ENCODE data around the gene OTULIN. TPM values are rescaled to one million over a fixed set of nuclear protein-coding genes. Genes with fewer than 3 reads are reported as not detected.

OTULIN gene
- total and polyA plus RNA-seq, 2 of the 8 experiments (the other 6 are each of a cell fraction or from before 2014, with no cell fraction given), result 5.2 to 34.8 TPM

GRCh38 chr5:14718778-14719177 is 54.3 kb downstream of the OTULIN start:
- Histone ChIP-seq H3K79me2 (ENCODE audit: control insufficient read depth in 1 of 2, insufficient read depth in 2 of 2, low read length in 2 of 2) (no peaks in the 10 kb centered on the region), H3K4ac (replicated peaks; ENCODE audit: insufficient read length, low read depth, low read length) (no peak overlapping the region), H3K9me3 (ENCODE audit: insufficient read depth in 2 of 2, low read depth in 1 of 2, low read length in 1 of 2) (peaks cover 0 to 3% of the 10 kb centered on the region in 2 experiments; a peak in 1 of 4 replicates), H3K4me2 (ENCODE audit: insufficient read depth in 1 of 2, low read depth in 2 of 2, low read length in 2 of 2) (no peak overlapping the region), H3K27me3 (replicated peaks in 1 of 4; ENCODE audit: control insufficient read depth in 3 of 4, extremely low read depth in 1 of 4, insufficient read depth in 3 of 4, low read length in 3 of 4) (no peaks in the 10 kb centered on the region; a peak in 2 of 7 replicates), H3K4me3 (ENCODE audit: extremely low read depth in 1 of 4, insufficient read depth in 2 of 4, low read depth in 3 of 4, low read length in 4 of 4) (no peak overlapping the region), H3K14ac (ENCODE audit: insufficient read length) (no peak overlapping the region), H2BK12ac (ENCODE audit: low read depth, low read length) (no peak overlapping the region), H4K20me1 (replicated peaks in 1 of 2; ENCODE audit: control insufficient read depth in 1 of 2, insufficient read depth in 2 of 2, low read length in 2 of 2) (no peaks in the 10 kb centered on the region), H2BK5ac (ENCODE audit: low read depth, low read length) (no peak overlapping the region), H3K27ac (ENCODE audit: low read depth, low read length) (no peak overlapping the region), H3K18ac (ENCODE audit: extremely low read depth, low read length) (no peak overlapping the region), H2AFZ (ENCODE audit: low read length) (no peak overlapping the region), H2AK5ac (ENCODE audit: low read depth, low read length) (no peak overlapping the region), H4K5ac (ENCODE audit: insufficient read length, low read depth, low read length) (no peak overlapping the region), H4K91ac (replicated peaks; ENCODE audit: insufficient read length, low read length) (no peak overlapping the region), H3K23ac (ENCODE audit: insufficient read length) (no peak overlapping the region), H3K79me1 (ENCODE audit: low read depth, low read length) (no peaks in the 10 kb centered on the region; the same call in 1 of the 2 replicates), H2BK15ac (ENCODE audit: low read length) (no peak overlapping the region), H3K56ac (replicated peaks; ENCODE audit: insufficient read length, low read depth, low read length) (no peak overlapping the region), H3K36me3 (ENCODE audit: control insufficient read depth in 2 of 4, insufficient read depth in 4 of 4, low read length in 3 of 4) (no peaks in the 10 kb centered on the region), H3K4me1 (replicated peaks in 1 of 4; ENCODE audit: control insufficient read depth in 3 of 4, insufficient read depth in 4 of 4, low read length in 3 of 4) (no peaks in the 10 kb centered on the region), H3K9ac (replicated peaks in 1 of 4; ENCODE audit: extremely low read depth in 1 of 4, low read depth in 3 of 4, low read length in 3 of 4) (no peak overlapping the region), H4K8ac (ENCODE audit: extremely low read depth, insufficient read depth, low read length) (no peak overlapping the region), H2BK20ac (ENCODE audit: low read length) (no peak overlapping the region), H2BK120ac (replicated peaks; ENCODE audit: low read depth, low read length) (no peak overlapping the region), H3K23me2 (ENCODE audit: low read depth, low read length) (no peaks in the 10 kb centered on the region)
- CTCF ChIA-PET (ENCODE audit: partially characterized antibody), result interaction anchor here (1.0 to 2.4 kb wide), 4 partner anchors 8 to 158 kb away, joined by 3 to 12 read pairs (median 4); no protein-coding TSS in a partner anchor
- 92% methylated on average over 5 of the region's 5 CpGs; no CpG with 5 or more reads in 1 of the 2 experiments for WGBS, 2 experiments (ENCODE audit: extremely low coverage in 1 of 2, insufficient coverage in 1 of 2, insufficient read length in 1 of 2, insufficient replicate concordance in 2 of 2, low coverage in 1 of 2, low lambda C conversion rate in 2 of 2, missing lambda C conversion rate in 1 of 2)
- POLR2A ChIA-PET (ENCODE audit: partially characterized antibody), result no interaction called here
- no peak for DNase-seq (ENCODE audit: low read depth in 1 of 2, low spot score in 2 of 2)
- FAIRE-seq, result no peak
- TF ChIP-seq BCL11A (IDR thresholded peaks at IDR 0.05; ENCODE audit: low read depth in 2 of 2, low read length in 2 of 2), result no peak
- TF ChIP-seq HDAC6 (IDR thresholded peaks at IDR 0.05; ENCODE audit: low read depth, low read length), result no peak
- TF ChIP-seq NANOG (IDR thresholded peaks at IDR 0.05; ENCODE audit: insufficient read depth, low read depth, low read length, poor library complexity, severe bottlenecking), result no peak
- no peak for TF ChIP-seq SRF (IDR thresholded peaks at IDR 0.05; ENCODE audit: low read depth, low read length)
- TF ChIP-seq TBP (IDR thresholded peaks at IDR 0.05; ENCODE audit: low read depth, low read length), result no peak
- no peak for TF ChIP-seq CHD1 (IDR thresholded peaks at IDR 0.05; ENCODE audit: low read depth, low read length)
- TF ChIP-seq POLR2AphosphoS5 (IDR thresholded peaks at IDR 0.05; ENCODE audit: low read depth, low read length), result no peak
- TF ChIP-seq BACH1 (IDR thresholded peaks at IDR 0.05; ENCODE audit: low read length), result no peak
- TF ChIP-seq KDM5A (IDR thresholded peaks at IDR 0.05; ENCODE audit: low read length), result no peak
- TF ChIP-seq EZH2 (IDR thresholded peaks at IDR 0.05; ENCODE audit: low read depth, low read length, severe bottlenecking), result no peak
- no peak for TF ChIP-seq ZNF274 (IDR thresholded peaks at IDR 0.05; ENCODE audit: borderline replicate concordance, extremely low read depth, low read length)
- no peak for TF ChIP-seq BRCA1 (IDR thresholded peaks at IDR 0.05; ENCODE audit: low read depth, low read length)
- no peak for TF ChIP-seq HDAC2 (IDR thresholded peaks at IDR 0.05; ENCODE audit: borderline replicate concordance in 1 of 2, low read depth in 2 of 2, low read length in 2 of 2)
- TF ChIP-seq SAP30 (IDR thresholded peaks at IDR 0.05; ENCODE audit: insufficient read depth, insufficient replicate concordance, low read length), result no peak
- TF ChIP-seq SP4 (IDR thresholded peaks at IDR 0.05; ENCODE audit: low read length), result no peak
